Endothelial cell of umbilical vein (primary cell): ENCODE results near the gene CRELD2. TPM values are rescaled to one million over a fixed set of nuclear protein-coding genes. Genes with fewer than 3 reads are reported as not detected.

Source experiments
- BruUV-seq: library from RNA; stranded (reverse); fragments of 400-500 nt; replicated peaks from 2 replicates; lab custom pipeline; 2021; lab: Mats Ljungman, UMichigan
- CTCF ChIA-PET: fragments of 300-600, 350-600 bp; sonication (Branson Sonifier 250); formaldehyde crosslinking; loops from one replicate; lab custom pipeline; 2021; ENCODE audit warnings: antibody characterized with exemption, inconsistent platforms; lab: Charles Lee
- POLR2A ChIA-PET: fragments of 300-600, 350-600 bp; sonication (Branson Sonifier 250); formaldehyde crosslinking; loops from one replicate; lab custom pipeline; 2021; ENCODE audit warnings: antibody characterized with exemption, inconsistent platforms; lab: Charles Lee
- DNase-seq: peaks from one replicate; pipeline ENCODE4 v3.0.0-alpha.2; 2011; ENCODE audit warnings: low read depth, low spot score
- FAIRE-seq: peaks from 2 replicates; lab custom pipeline; 2011; peaks lifted over from hg19 to GRCh38; lab: Jason Lieb, UNC
- H2AFZ ChIP-seq: 2 replicates; pipeline ENCODE4 v1.6.0; 2012; ENCODE audit warnings: low read depth, low read length, control low read depth, inconsistent platforms
- H3K27ac ChIP-seq: 2 replicates; pipeline ENCODE4 v1.5.1; 2011; ENCODE audit warnings: low read depth, mild to moderate bottlenecking, control low read depth, low read length, moderate library complexity; ENCODE audit not compliant: insufficient read depth
- H3K27me3 ChIP-seq, 2 experiments: 2 replicates each; pipeline versions ENCODE4 v1.6.0 to v1.6.1; 2011; ENCODE audit warnings: low read length in 2 of 2, mixed read lengths in 1 of 2; ENCODE audit not compliant: control insufficient read depth in 2 of 2, insufficient read depth in 2 of 2
- H3K36me3 ChIP-seq, 2 experiments: 2 replicates in 1 of 2; 3 replicates in 1 of 2; pipeline ENCODE4 v1.5.1; 2011; ENCODE audit warnings: low read length in 2 of 2, mild to moderate bottlenecking in 1 of 2, moderate library complexity in 1 of 2; ENCODE audit not compliant: control insufficient read depth in 2 of 2, insufficient read depth in 2 of 2; ENCODE audit errors: extremely low read depth in 1 of 2
- H3K4me1 ChIP-seq: 3 replicates; pipeline ENCODE4 v1.5.1; 2011; ENCODE audit warnings: mild to moderate bottlenecking, low read length; ENCODE audit not compliant: control insufficient read depth, insufficient read depth; ENCODE audit errors: extremely low read depth
- H3K4me2 ChIP-seq: 2 replicates; pipeline ENCODE4 v1.6.1; 2011; ENCODE audit warnings: low read length, control low read depth, mixed read lengths; ENCODE audit not compliant: insufficient read depth
- H3K4me3 ChIP-seq, 3 experiments: fragments of 200-600 bp in 1 of 3; sonication (generic), shearing (Covaris generic) in 1 of 3; replicated peaks in 1 of 3; 2 replicates each; pipeline ENCODE4 v1.5.1; 2011 to 2016; ENCODE audit warnings: control low read depth in 3 of 3, low read length in 3 of 3, mild to moderate bottlenecking in 2 of 3, inconsistent platforms in 1 of 3, low read depth in 1 of 3, moderate library complexity in 1 of 3; ENCODE audit not compliant: insufficient read depth in 1 of 3
- H3K79me2 ChIP-seq: 2 replicates; pipeline ENCODE4 v1.6.0; 2012; ENCODE audit warnings: low read length, inconsistent platforms; ENCODE audit not compliant: control insufficient read depth, insufficient read depth
- H3K9ac ChIP-seq: replicated peaks from 2 replicates; pipeline ENCODE3; 2011; ENCODE audit warnings: low read length, control low read depth; ENCODE audit not compliant: insufficient read depth; ENCODE audit errors: extremely low read depth
- H3K9me1 ChIP-seq: replicated peaks from 3 replicates; pipeline ENCODE4 v1.6.0; 2011; ENCODE audit warnings: mild to moderate bottlenecking, low read length; ENCODE audit not compliant: control insufficient read depth, insufficient read depth; ENCODE audit errors: extremely low read depth
- H3K9me3 ChIP-seq: replicated peaks from 2 replicates; pipeline ENCODE4 v1.5.1; 2012; ENCODE audit warnings: low read length, inconsistent platforms; ENCODE audit not compliant: control insufficient read depth, insufficient read depth
- H4K20me1 ChIP-seq: replicated peaks from 2 replicates; pipeline ENCODE3; 2011; ENCODE audit warnings: mild to moderate bottlenecking, low read length; ENCODE audit not compliant: control insufficient read depth, insufficient read depth; ENCODE audit errors: extremely low read depth
- EZH2 ChIP-seq: IDR thresholded peaks from 2 replicates; pipeline ENCODE4 v1.6.1; 2012; ENCODE audit warnings: borderline replicate concordance, low read depth, mild to moderate bottlenecking, moderate library complexity, low read length, inconsistent platforms; ENCODE audit not compliant: severe bottlenecking
- MYC ChIP-seq: IDR thresholded peaks from one replicate; pipeline ENCODE4 v1.6.1; 2011; ENCODE audit warnings: mild to moderate bottlenecking, low read depth, low read length
- POLR2A ChIP-seq: IDR thresholded peaks from 2 replicates; pipeline ENCODE4 v1.6.1; 2012; ENCODE audit warnings: low read depth, mild to moderate bottlenecking, control low read depth, low read length
- POLR2AphosphoS5 ChIP-seq: IDR thresholded peaks from 2 replicates; pipeline ENCODE4 v1.6.1; 2012; ENCODE audit warnings: low read depth, mild to moderate bottlenecking, control low read depth, low read length, moderate library complexity; ENCODE audit not compliant: insufficient read depth
- dilution Hi-C: fragments of 300-500 bp; cut with MboI; formaldehyde crosslinking; loops from one replicate; pipeline ENCODE4 v1.15.0; 2019; ENCODE audit warnings: low sequenced_read_pairs; ENCODE audit not compliant: extremely low pct_ligation_motif_present
- intact Hi-C: fragments of 100-400 bp; cut with micrococcal nuclease; formaldehyde crosslinking; loops from one replicate; pipeline ENCODE4 v1.10.0; 2022
- polyA plus RNA-seq, 4 experiments: library from polyadenylated mRNA; depleted of rRNA in 3 of 4; stranded (reverse) in 3 of 4; unstranded in 1 of 4; fragments of >200 nt; gene quantifications; 2 replicates each; pipeline versions ENCODE4 v1.2.1 to v1.2.3, GENCODE V29; 2011 to 2012; ENCODE audit warnings: missing spikeins in 1 of 4
- total RNA-seq: library from RNA; stranded (reverse); gene quantifications from 2 replicates; pipeline ENCODE4 v1.2.3, GENCODE V29; 2021
- TF ChIP-seq, protein P1 (sequence below), 2 donors: IDR thresholded peaks; 1 replicate in 1 of 2; 2 replicates in 1 of 2; pipeline ENCODE4 v1.5.1; 2011; ENCODE audit warnings: low read length in 2 of 2, mild to moderate bottlenecking in 2 of 2, moderate library complexity in 2 of 2, control low read depth in 1 of 2, inconsistent platforms in 1 of 2, low read depth in 1 of 2; ENCODE audit not compliant: insufficient read depth in 1 of 2; ENCODE audit errors: extremely low read depth in 1 of 2

Gene CRELD2
- total and polyA plus RNA-seq, 2 donors (not counting 3 experiments of a cell fraction or from before 2014, with no cell fraction given): 71.0 to 86.3 TPM

DNA sequence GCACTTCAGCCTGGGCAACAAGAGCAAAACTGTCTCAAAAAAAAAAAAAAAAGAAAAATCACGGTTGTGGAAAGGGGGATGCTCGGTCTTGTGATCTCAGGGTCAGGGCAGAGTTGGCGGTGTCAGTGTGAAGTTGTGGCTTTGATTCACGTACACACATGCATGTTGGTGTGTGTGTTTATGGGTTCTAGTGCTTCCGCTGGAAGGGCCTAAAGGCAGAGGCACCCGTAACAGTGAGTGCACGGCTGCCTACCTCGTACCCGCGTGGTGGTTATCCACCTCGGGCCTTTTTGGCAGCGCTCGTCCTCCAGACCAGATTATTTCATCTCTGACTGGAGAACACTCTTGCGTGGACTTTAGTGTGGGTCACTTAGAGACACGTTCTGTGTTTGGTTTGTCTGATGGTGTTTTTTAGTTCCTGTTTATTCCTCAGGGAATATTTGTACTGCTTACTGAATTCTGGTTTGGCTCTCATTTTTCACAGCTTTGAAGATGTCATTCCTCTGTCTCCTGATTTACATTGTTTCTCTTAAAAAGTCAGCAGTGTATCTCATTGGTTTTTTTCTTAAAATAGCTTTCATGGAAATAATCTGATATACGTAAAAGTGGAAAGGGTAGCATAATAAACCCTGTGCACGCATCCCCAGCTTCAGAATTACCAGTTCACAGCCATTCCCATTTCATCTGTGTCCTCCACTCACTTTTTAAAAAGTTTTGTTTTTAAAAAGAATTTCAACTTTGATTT is 49.2 kb upstream of the CRELD2 start:
- H3K36me3 ChIP-seq: no peaks in the 10 kb centered on the region
- H3K4me2 ChIP-seq: no peak overlapping the region
- dilution Hi-C loops (no loop called here), intact Hi-C loops (no loop called here)
- H3K27ac ChIP-seq: no peak overlapping the region
- FAIRE-seq: no peak
- TF ChIP-seq EZH2: no peak
- TF ChIP-seq MYC: no peak
- TF ChIP-seq POLR2AphosphoS5: no peak
- TF ChIP-seq, protein P1, sequence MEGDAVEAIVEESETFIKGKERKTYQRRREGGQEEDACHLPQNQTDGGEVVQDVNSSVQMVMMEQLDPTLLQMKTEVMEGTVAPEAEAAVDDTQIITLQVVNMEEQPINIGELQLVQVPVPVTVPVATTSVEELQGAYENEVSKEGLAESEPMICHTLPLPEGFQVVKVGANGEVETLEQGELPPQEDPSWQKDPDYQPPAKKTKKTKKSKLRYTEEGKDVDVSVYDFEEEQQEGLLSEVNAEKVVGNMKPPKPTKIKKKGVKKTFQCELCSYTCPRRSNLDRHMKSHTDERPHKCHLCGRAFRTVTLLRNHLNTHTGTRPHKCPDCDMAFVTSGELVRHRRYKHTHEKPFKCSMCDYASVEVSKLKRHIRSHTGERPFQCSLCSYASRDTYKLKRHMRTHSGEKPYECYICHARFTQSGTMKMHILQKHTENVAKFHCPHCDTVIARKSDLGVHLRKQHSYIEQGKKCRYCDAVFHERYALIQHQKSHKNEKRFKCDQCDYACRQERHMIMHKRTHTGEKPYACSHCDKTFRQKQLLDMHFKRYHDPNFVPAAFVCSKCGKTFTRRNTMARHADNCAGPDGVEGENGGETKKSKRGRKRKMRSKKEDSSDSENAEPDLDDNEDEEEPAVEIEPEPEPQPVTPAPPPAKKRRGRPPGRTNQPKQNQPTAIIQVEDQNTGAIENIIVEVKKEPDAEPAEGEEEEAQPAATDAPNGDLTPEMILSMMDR (IDR thresholded peaks at IDR 0.05; ENCODE audit: extremely low read depth in 1 of 2, insufficient read depth in 1 of 2, low read depth in 1 of 2, low read length in 2 of 2): no peak
- no peak for TF ChIP-seq POLR2A
- no TSS peak for BruUV-seq
- ChIA-PET CTCF (no interaction called here), POLR2A (no interaction called here)
- H3K9me3 ChIP-seq: no peaks in the 10 kb centered on the region
- DNase-seq: no peak
- H3K4me1 ChIP-seq: no peaks in the 10 kb centered on the region
- H3K9me1 ChIP-seq: no peaks in the 10 kb centered on the region
- H3K4me3 ChIP-seq: no peak overlapping the region
- H3K79me2 ChIP-seq: peaks cover 96% of the 10 kb centered on the region
- H2AFZ ChIP-seq: no peak overlapping the region
- H3K27me3 ChIP-seq: no peaks in the 10 kb centered on the region
- no peak overlapping the region for H3K9ac ChIP-seq
- H4K20me1 ChIP-seq: peaks cover 6% of the 10 kb centered on the region
